Smooth muscle cell (in vitro differentiated cells): ENCODE measurements around the gene QSOX1. TPM values are rescaled to one million over a fixed set of nuclear protein-coding genes. Genes with fewer than 3 reads are reported as not detected.

Source experiments
- DNase-seq: peaks from one replicate; lab custom pipeline; 2025; ENCODE audit not compliant: unreplicated experiment; lab: John Stamatoyannopoulos, UW
- H2AFZ ChIP-seq: fragments of 200-600 bp; sonication (generic); 2 replicates; pipeline ENCODE4 v1.6.0; 2016; ENCODE audit warnings: antibody characterized with exemption, low read depth, mild to moderate bottlenecking
- H3F3A ChIP-seq: fragments of 200-600 bp; sonication (generic); 2 replicates; pipeline ENCODE4 v1.6.0; 2017; ENCODE audit warnings: antibody characterized with exemption, low read depth
- H3K27ac ChIP-seq: fragments of 200-600 bp; sonication (generic); 2 replicates; pipeline ENCODE4 v1.5.1; 2016; ENCODE audit warnings: low read depth, mild to moderate bottlenecking
- H3K27me3 ChIP-seq: fragments of 200-600 bp; sonication (generic); 2 replicates; pipeline ENCODE4 v1.6.1; 2016; ENCODE audit warnings: low read depth, mild to moderate bottlenecking
- H3K36me3 ChIP-seq: fragments of 200-600 bp; sonication (generic); 2 replicates; pipeline ENCODE4 v1.5.1; 2016; ENCODE audit warnings: low read depth
- H3K4me1 ChIP-seq: fragments of 200-600 bp; sonication (generic); 2 replicates; pipeline ENCODE4 v1.5.1; 2016; ENCODE audit warnings: low read depth
- H3K4me2 ChIP-seq: fragments of 200-600 bp; sonication (generic); 2 replicates; pipeline ENCODE4 v1.6.0; 2016; ENCODE audit warnings: mild to moderate bottlenecking
- H3K4me3 ChIP-seq: fragments of 200-600 bp; sonication (generic); 2 replicates; pipeline ENCODE4 v1.5.1; 2016; ENCODE audit warnings: mild to moderate bottlenecking
- H3K79me2 ChIP-seq: fragments of 200-600 bp; sonication (generic); 2 replicates; pipeline ENCODE4 v1.6.0; 2016; ENCODE audit warnings: low read depth, mild to moderate bottlenecking
- H3K9ac ChIP-seq: fragments of 200-600 bp; sonication (generic); 2 replicates; pipeline ENCODE4 v1.6.0; 2016; ENCODE audit warnings: low read depth
- H3K9me3 ChIP-seq: fragments of 200-600 bp; sonication (generic); replicated peaks from 2 replicates; pipeline ENCODE4 v1.5.1; 2016; ENCODE audit warnings: low read depth
- H4K20me1 ChIP-seq: fragments of 200-600 bp; sonication (generic); 2 replicates; pipeline ENCODE4 v1.6.0; 2016; ENCODE audit warnings: low read depth
- CTCF ChIP-seq: fragments of 200-600 bp; sonication (generic); IDR thresholded peaks from 2 replicates; pipeline ENCODE4 v1.5.1; 2017; ENCODE audit warnings: borderline replicate concordance, mild to moderate bottlenecking, antibody characterized with exemption; ENCODE audit not compliant: insufficient read depth, poor library complexity, severe bottlenecking
- WGBS: methylation state at CpG from one replicate; pipeline ENCODE4 v1.1.7; 2016; ENCODE audit warnings: low lambda C conversion rate; 5-methylcytosine and 5-hydroxymethylcytosine counted together
- polyA plus RNA-seq: library from polyadenylated mRNA; unstranded; fragments of >200 nt; fragmentation: Nextera tagmentation; extraction: Ambion mirVana; gene quantifications from 2 replicates; pipeline ENCODE4 v1.2.1, GENCODE V29; 2016
- total RNA-seq: library from RNA; depleted of rRNA; stranded (reverse); fragments of >200 nt; gene quantifications from 2 replicates; pipeline ENCODE4 v1.2.3, GENCODE V29; 2014

The QSOX1 gene
- total and polyA plus RNA-seq, 2 experiments from 2014 or later, result 71.5 to 75.8 TPM

GRCh38 chr1:180144659-180145357, 9.9 kb upstream of the QSOX1 start:
- DNase-seq, result no peak
- Histone ChIP-seq H3K27ac (no peak overlapping the region), H3F3A (no peaks in the 10 kb centered on the region), H3K4me1 (no peaks in the 10 kb centered on the region), H4K20me1 (no peaks in the 10 kb centered on the region), H3K9me3 (no peaks in the 10 kb centered on the region), H3K27me3 (no peaks in the 10 kb centered on the region), H3K36me3 (no peaks in the 10 kb centered on the region), H2AFZ (peak overlapping the region; percentile 75), H3K79me2 (no peaks in the 10 kb centered on the region), H3K4me2 (no peak overlapping the region), H3K4me3 (no peak overlapping the region), H3K9ac (no peak overlapping the region)
- 84% methylated on average over 6 of the region's 6 CpGs for WGBS
- TF ChIP-seq CTCF, result no peak

GRCh38 chr1:180145446-180145845, 9.2 kb upstream of the QSOX1 start:
- no peak for TF ChIP-seq CTCF
- H3K27ac ChIP-seq, result no peak overlapping the region
- no peaks in the 10 kb centered on the region for H3K27me3 ChIP-seq
- peak overlapping the region; percentile 75 for H2AFZ ChIP-seq
- H3K9ac ChIP-seq, result no peak overlapping the region
- no peaks in the 10 kb centered on the region for H3K36me3 ChIP-seq
- H3K4me1 ChIP-seq, result no peaks in the 10 kb centered on the region
- no peaks in the 10 kb centered on the region for H4K20me1 ChIP-seq
- H3K9me3 ChIP-seq, result no peaks in the 10 kb centered on the region
- no peaks in the 10 kb centered on the region for H3F3A ChIP-seq
- WGBS, result 92% methylated on average over 3 of the region's 3 CpGs
- DNase-seq, result no peak
- no peaks in the 10 kb centered on the region for H3K79me2 ChIP-seq
- no peak overlapping the region for H3K4me3 ChIP-seq
- H3K4me2 ChIP-seq, result no peak overlapping the region

GRCh38 chr1:180150982-180151381, 3.7 kb upstream of the QSOX1 start:
- Histone ChIP-seq H3K9ac (no peak overlapping the region), H3K27ac (no peak overlapping the region), H3K79me2 (no peaks in the 10 kb centered on the region), H3K4me1 (peaks cover 7% of the 10 kb centered on the region), H3F3A (no peaks in the 10 kb centered on the region), H2AFZ (no peak overlapping the region), H3K4me3 (no peak overlapping the region), H3K4me2 (no peak overlapping the region), H3K36me3 (no peaks in the 10 kb centered on the region), H4K20me1 (no peaks in the 10 kb centered on the region), H3K9me3 (no peaks in the 10 kb centered on the region), H3K27me3 (no peaks in the 10 kb centered on the region)
- no peak for TF ChIP-seq CTCF
- 77% methylated on average over 1 of the region's 1 CpG for WGBS
- DNase-seq, result no peak

- Histone ChIP-seq H3K36me3 (no peaks in the 10 kb centered on the region), H3K4me2 (no peak overlapping the region), H3F3A (no peaks in the 10 kb centered on the region), H2AFZ (no peak overlapping the region), H3K9ac (no peak overlapping the region), H3K27me3 (no peaks in the 10 kb centered on the region), H4K20me1 (peaks cover under 1% of the 10 kb centered on the region), H3K79me2 (no peaks in the 10 kb centered on the region), H3K4me1 (peaks cover 7% of the 10 kb centered on the region), H3K9me3 (no peaks in the 10 kb centered on the region), H3K4me3 (no peak overlapping the region), H3K27ac (no peak overlapping the region)
- 81% methylated on average over 3 of the region's 3 CpGs for WGBS
- no peak for DNase-seq
- no peak for TF ChIP-seq CTCF
Measured at GRCh38 chr1:180151508-180151907, 3.2 kb upstream of the QSOX1 start.
